HG02884 (cell line): ENCODE results near the gene SAMD4A.

Source experiments
- ATAC-seq: cut with Tn5 transposase; IDR thresholded peaks from one replicate; pipeline ENCODE4 v1.9.1; 2021; ENCODE audit warnings: mild to moderate bottlenecking, moderate library complexity; ENCODE audit not compliant: unreplicated experiment

Gene SAMD4A

DNA sequence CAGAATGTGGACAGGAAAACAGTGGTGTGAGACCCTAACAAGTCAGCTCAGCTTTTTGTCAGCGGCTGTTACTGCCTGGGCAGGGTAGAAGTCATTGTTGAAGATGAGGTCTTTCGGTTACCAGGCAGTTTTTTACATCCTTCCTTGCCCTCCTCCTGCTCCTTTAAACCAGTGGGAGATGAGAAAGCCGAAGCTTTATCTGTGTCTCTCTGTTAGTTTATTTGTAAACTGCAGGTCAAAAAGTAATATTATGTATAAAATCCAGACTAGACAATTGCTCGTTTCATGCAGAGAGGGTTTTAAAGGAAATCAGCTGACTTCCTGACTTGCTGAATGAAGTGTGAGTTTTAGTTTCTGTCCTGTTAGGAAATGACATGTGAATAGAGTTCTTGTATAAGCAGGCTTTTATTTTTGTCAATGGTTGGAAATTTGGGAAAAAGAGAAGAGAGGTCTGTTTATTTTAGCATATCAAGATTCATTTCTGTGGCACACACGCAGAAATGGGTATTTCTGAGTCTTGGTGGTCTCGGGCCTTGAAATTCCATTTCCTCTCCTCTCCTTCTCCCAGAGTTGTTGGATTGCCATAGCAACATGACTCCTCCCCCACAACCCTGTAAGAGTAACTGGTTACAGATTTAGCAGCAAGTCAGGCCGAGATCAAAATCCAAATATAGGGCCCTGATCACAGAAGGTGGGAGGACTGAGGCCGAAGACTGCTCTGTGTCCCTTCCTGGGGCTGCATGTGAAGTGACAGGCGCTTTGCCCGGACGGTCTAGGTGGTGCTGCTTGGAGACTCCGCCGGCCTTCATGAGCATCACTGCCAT, 60.8 kb downstream of the SAMD4A start:
- ATAC-seq, result no peak

DNA sequence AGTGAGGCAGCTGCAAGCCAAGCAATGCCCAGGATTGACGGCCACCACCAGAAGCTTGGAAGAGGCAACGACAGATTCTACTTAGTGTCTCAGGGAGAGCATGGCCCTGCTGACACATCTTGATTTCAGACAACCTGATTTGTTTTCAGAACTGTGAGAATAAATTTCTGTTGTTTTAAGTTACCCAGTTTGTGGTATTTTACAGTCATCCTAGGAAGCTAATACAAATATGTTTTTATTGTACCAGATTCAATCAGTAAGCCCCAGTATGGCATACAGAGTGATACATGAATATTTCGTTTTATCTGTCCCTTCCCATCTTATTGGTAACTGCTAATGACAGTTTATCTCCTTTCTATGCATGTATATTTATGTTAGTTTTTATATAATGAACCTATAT, 62.3 kb downstream of the SAMD4A start:
- no peak for ATAC-seq

DNA sequence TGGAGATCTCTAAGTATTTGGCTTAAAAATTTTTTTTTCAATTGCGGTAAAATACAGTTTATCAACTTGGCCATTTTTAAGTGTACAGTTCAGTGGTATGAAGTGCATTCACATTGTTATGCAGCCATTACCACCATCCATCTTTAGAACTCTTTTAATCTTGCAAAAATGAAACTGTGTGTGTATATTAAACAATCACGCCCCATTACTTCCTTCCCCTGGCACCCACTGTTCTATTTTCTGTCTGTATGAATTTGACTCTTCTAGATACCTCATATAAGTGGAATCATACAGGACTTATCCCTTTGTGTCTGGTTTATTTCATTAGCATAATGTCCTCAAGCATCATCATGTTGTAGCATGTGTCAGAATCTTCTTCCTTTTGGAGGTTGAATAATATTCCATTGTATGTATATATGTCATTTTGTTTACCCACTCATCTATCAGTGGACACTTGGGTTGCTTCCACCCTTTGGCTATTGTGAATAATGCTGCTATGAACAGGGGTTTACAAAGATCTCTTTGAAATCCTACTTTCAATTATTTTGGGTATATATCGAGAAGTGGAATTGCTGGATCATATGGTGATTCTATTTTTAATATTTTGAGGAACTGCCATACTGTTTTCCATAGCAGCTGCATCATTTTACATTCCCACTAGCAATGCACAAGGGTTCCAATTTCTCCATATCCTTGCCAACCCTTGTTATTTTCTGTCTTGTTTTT, 62.9 kb downstream of the SAMD4A start:
- ATAC-seq, result no peak

DNA sequence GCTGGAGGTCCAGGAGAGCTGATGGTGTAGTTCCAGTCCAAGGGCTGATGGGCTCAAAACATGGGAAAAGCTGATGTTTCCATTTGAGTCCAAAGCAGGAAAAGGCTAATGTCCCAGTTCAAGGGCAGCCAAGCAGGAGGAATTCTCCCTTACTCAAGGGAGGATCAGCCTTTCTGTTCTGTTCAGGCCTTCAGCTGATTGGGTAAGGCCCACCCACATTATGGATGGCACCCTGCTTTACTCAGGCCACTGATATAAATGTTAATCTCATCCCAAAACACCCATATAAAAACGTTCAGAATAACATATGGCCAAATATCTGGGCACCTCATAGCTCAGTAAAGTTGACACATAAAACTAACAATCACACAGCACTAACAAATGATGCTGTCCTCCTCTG, 64.1 kb downstream of the SAMD4A start:
- ATAC-seq, result no peak

DNA sequence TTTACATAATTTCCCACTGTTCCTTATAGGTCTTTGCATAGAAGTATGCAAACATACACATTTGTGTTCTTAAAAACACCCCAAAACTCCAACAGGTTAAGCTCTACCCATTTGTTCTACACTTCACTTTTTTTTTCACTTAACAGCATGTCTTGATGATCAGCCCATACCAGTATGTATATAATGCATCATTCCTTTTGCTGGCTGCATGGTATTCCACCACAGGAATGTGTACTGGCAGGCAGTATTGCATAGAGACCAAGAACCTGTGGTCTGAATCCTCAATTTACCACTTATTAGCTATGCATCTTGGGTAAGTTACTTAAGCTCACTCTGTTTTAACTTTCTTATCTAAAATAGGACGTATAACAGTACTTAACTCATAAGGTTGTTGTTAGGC, 65.5 kb downstream of the SAMD4A start:
- no peak for ATAC-seq

DNA sequence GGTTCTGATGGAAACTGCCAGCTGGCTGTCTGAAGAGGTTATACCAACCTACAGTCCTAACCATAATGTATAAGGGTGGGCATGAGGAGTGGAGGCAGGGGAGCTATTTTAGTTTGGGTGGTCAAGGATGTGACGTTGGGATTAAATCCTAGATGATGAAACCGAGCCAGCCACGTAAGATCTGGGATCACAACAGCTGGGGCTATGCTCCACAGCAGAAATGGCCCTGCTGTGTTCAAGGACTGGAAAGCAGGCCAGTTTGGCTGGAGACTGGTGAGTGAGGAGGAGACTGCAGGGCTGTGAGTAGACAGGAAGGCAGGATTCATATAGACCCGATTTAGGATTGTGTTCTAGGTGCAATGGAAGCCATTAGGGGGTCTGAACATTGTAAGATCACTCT, 66.1 kb downstream of the SAMD4A start:
- ATAC-seq, result no peak

DNA sequence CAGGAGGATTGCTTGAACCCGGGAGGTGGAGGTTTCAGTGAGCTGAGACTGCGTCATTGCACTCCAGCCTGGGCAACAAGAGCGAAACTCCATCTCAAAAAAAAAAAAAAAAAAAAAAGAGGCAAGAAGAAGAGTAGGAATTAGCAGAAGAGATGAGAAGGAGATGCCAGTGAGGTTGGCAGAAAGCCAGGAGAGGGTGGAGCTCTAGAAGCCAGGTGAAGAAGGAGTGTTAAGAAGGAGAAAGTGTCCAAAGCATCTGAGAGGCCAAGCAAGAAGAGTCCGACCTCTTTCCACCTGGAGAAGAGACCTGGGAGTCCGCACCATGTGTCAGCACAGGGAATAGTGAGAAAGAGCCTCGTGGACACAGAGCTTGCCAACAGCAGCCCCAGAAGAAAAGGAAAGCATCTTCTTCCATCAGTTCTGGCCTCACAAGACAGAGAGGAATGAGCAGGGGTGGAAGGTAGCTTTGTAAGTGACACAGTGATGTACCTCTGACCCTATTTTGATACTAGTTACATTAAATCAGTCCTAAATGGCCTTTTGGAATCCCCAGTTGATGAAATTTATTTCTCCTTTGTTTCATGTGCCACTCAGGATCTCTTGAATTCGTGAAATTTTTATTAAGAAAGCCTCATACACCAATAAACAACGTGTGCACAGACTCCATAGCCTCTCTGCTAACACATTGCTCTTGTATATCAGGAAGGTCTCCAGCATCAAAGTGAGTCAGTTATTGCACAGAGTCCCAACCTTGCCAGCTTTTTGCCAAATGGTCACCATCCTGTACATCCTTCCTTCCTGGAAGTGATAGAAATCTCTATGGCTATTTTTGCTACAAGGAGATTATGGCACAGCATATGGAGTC, 70.6 kb downstream of the SAMD4A start:
- no peak for ATAC-seq

DNA sequence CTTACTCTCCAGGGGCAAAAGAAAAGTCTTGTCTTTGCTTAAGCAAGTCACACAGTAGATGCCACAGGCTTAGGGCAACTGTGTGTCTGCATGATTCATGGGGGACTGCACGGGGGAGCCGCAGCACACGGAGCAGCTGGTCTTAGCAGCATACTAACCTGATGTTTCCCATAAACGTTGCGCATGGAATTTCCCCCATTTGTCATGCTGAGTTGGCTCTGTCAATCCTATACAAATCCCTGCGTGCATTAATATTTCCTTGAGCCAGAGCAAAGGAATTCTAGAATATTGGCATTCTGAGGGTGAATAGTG, 71.2 kb downstream of the SAMD4A start:
- ATAC-seq, result no peak

DNA sequence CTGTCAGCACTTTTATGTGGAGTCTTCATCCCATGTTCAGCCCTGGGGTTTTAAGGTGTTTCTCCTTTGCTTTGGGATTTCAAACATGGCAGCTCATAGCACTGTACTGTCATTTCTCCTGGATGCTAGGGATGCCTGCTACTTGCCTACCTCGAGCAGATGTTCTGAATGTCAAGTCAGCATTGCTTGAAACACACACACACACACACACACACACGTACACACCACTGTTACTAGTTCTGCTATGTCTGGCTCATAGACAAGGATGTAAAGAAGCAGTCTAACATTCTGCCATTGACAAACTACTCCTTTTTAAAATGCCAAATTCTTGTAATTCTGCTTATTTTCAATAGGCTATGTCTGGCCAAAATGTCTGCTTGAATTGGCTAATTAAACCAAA, 72.7 kb downstream of the SAMD4A start:
- ATAC-seq, result no peak

DNA sequence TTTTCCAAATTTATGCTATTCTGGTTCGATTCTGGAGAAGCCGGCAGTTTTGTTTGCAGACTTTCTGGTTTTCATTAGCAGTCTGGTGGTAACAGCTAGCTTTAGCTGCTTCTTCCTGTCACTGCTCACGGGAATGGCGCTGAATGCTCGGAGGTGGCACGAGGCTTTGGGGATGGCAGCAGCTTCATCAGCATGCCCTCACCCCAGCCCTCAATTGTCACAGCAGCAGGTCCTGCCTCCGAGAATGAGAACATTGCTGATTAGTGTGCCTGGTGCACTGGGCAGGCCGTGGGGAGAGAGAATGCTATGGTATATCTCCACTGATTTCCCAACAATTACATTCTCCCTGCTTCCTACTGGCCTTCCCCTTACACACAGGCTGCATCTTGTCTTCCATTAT, 73.6 kb downstream of the SAMD4A start:
- no peak for ATAC-seq

DNA sequence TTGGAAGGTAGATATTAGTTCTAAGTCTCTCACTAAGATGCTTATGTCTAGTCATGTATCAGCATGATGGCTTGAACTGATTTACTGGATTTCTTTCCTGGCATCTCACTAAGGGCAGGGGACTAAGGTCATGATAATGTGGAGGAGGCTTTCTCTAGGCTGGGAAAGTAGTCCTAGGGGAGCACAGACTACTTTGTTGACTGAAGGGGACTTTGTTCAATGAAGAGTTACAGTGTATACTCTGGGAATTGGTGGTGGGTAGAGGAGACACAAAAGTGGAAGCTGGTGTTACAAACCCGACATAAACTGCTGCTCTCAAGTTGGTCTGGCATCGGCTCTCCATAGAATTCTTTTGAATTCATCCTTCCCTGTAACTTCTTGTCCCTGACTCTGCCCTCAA, 75.2 kb downstream of the SAMD4A start:
- ATAC-seq, result no peak

DNA sequence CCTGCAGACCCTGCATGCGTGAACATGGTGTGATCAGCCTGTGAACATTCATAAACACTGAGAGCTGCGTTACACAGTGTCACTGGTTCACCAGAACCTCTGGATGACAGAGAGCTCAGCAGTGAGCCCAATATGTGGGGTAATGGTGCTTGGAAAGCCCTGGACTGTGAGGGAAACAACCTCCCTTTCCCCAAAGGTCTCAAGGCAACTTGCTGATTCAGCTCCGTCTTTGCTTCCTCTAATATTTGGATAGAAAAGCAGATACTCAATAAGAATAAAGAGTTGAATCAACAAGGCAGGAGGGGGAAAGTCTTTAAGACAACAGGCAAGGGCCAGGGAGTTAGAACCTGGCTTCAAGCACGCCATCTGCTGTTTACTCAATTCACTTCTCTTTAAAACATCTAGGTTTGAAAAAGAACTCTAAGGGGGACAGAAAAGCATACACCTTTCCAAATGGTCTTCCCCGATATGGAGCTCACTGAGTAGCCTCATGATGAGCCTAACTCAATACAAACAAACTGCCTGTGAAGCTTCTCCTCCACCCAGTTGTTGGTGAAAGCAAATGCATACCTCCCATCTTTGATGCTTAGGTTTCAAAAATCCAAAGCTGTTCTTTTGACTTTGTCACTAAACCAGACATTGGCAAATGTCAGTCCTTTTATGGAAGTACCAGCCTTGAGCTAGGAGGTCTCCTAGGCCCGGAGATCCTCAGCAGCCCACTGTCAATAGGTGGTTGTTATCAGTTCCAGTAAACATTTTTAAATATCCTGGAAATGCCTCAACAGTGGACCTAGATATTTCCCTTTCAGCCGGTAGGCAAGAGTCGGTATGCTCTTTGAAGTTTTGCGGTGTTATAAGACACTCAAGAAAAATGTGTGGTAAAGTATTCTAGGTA, 76.1 kb downstream of the SAMD4A start:
- ATAC-seq, result no peak

DNA sequence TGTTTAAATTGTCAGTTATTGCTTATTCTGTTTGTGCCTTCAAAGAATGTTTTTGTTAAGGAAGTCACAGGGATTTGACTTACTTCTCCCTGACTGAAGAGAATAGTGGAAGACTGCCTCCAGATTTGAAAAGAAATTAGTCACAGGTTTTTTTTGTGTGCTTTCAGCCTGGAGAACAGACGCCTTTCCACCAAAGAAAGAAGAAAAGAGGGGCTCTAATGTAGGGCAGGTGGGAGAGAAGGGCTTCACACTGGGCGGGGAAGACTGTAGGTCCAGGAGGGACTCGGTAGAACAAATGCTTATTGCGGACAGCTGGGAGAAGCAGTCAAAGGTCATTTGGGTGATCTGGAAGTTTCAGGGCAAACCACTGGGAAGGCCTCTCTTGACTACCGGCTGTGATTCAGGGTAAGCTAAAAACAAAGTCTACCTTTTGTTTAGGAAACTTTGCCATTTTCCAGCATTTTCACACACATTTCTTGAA, 76.8 kb downstream of the SAMD4A start:
- no peak for ATAC-seq

DNA sequence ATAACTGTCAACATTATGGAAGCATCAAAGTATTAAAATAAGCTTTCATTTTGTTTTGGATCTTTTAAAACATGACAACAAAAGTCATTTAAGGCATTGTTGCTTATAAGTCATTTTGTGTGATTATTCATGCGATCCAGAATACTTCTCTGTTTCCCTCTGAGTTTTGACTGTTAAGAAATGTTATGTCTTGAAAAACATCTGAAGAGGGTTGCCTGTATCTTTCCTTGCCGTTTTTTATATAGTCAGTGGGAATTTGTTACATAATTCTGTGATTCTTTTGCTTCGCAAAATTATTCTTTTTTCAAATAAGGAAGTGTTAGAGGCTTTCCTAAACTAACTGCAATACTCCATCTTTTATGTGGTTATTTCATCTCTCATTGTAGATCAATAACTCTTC, 78.7 kb downstream of the SAMD4A start:
- no peak for ATAC-seq

DNA sequence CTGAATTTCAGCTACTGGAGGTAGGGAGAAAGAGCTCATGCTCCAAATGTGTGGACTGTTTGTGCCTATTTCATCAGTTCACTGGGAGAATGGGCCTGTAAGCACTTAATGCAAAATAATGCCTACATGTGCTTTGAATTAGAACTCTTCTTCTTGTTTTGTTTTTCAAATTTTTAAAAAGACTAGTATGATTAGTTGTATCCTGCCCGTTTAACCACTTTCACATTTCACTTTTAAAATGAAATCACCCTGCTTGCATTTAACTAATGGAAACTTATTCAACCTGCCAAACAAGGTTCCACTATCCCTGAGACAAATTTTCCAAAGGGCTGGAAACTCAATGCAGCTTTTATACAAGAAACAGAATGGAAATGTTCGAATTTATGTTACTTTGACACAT, 79.7 kb downstream of the SAMD4A start:
- ATAC-seq, result no peak

DNA sequence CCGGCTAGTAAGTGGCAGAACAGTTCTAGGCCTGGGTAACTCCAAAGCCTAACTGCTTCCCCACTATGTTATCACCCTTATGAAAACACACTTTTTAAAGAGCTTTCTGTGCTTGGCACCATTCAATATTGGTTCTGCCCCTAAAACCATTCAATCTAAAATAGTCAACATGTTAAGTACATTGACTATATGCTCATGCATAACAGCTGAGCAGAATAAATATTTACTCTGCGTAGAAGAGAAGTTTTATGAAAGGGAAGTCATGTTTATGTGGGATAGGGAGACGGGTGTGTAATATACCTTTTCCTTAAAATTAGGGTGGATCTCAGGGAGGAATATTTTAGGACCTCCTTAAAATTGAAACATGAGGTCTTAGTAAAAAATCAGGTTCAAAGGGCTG, 80.5 kb downstream of the SAMD4A start:
- ATAC-seq, result no peak

DNA sequence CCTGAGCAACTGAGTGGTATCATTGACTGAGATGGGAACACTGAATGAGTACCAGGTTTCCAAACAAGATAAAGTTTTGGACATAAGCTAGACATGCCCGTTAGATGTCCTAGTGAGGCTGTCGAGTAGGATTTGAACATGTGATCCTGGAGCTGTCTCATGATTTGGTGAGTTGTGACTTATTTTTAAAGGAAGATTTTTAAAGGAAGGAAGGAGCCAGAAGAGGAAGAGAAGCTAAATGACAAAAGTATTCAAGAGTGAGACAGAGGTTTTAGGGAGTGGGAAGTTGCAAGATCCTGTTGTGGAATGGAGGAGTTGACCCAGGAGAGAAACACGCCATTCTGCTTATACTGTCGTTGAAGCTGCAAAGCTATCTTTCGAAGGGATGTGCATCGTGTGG, 82.1 kb downstream of the SAMD4A start:
- no peak for ATAC-seq

DNA sequence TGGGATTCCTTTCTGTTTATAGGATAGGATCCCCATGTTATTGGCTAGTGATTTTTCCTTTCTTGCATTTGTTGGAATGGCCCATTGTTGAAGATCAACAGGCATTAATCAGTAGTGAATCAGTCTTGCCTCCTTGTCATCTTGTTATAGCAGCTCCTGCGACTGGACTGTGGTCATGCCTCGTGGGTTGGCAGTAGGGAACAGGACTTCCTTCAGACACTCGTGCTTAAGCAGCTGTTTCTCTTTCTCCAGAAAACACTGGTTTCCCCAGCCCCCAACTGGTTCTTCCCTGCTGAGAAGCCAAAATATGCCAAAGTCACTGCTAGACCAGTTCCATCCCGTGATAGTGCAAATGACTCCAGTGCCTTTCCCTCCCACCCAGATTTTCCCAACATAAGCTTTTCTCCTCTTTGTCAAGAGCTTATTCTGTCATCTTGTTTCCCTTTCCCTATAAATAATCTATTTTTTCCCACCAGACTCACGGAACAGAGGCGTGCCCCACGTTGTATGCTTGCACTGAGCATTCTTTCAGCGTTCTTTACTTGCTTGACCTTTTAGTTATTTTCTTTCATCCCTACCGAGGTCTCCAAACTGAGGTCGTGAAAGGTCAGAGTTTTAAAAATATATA, 83.5 kb downstream of the SAMD4A start:
- ATAC-seq, result no peak

DNA sequence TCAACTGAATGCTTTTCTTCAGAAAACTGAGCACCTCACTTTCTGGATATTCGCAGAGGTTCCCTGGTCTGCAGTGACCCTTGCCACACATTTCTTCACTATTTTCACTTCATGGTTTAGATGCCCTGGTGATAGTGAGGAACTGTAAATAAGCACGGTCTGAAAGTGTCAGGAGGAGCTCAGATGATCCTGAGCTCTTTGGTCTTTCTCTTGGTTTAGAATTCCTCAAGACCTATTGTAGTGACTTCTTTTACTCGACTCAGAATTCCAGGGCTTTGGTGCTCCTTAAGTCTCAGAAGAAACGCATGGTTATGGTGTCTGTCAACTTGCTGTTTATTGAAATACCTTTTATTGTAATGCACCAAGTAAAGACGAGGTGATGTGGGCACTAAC, 84.0 kb downstream of the SAMD4A start:
- no peak for ATAC-seq

DNA sequence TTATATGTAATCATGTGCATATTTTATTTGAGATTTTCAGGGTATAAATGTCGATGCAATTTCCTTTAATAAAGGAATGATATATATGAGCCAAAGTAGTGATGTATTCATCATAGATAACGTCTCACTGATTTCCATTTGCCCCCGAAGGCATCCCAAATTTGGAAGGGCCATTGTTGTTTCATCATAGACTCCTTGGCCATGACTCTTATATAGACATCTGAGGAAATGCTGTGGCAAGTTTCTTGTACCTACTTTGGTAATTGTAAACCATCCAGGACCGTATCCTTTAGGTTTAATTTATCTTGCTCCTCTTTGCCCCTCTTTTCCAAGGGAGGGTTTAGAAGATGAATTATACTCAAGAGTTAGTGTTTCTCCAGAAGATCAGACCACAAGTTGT, 84.7 kb downstream of the SAMD4A start:
- ATAC-seq, result no peak
